ENCODE measurements around the gene IGFBPL1.

GRCh38 chr9:38443597-38443996, 19.3 kb upstream of the IGFBPL1 start:
- no peak for TF ChIP-seq REST (IDR thresholded peaks at IDR 0.05; ENCODE audit: low read depth)
- no peak for TF ChIP-seq CREB1 (IDR thresholded peaks at IDR 0.05; ENCODE audit: low read depth)
- TF ChIP-seq CEBPB (IDR thresholded peaks at IDR 0.05) = no peak
- no peak for TF ChIP-seq RAD21 (IDR thresholded peaks at IDR 0.05; ENCODE audit: low read depth)
- TF ChIP-seq YY1 (IDR thresholded peaks at IDR 0.05; ENCODE audit: low read depth) = no peak
- no peak for TF ChIP-seq EP300 (IDR thresholded peaks at IDR 0.05; ENCODE audit: borderline replicate concordance)
- TF ChIP-seq TCF12 (IDR thresholded peaks at IDR 0.05; ENCODE audit: low read depth) = no peak
- TF ChIP-seq MAX (IDR thresholded peaks at IDR 0.05) = no peak
- TF ChIP-seq EGR1 (IDR thresholded peaks at IDR 0.05) = no peak
- no peak for TF ChIP-seq USF1 (IDR thresholded peaks at IDR 0.05)
- no peak for TF ChIP-seq TAF1 (IDR thresholded peaks at IDR 0.05; ENCODE audit: low read depth)
- TF ChIP-seq NFIC (IDR thresholded peaks at IDR 0.05) = no peak
- no peak for TF ChIP-seq FOXM1 (IDR thresholded peaks at IDR 0.05; ENCODE audit: borderline replicate concordance, low read depth)
- TF ChIP-seq TEAD4 (IDR thresholded peaks at IDR 0.05) = no peak
